K562 (cell line): ENCODE measurements around the gene ORM1. TPM values are rescaled to one million over a fixed set of nuclear protein-coding genes. Genes with fewer than 3 reads are reported as not detected.

Source experiments
- ATAC-seq: fragments of 200-7000 bp; cut with Tn5 transposase; 3 replicates; pipeline ENCODE4 v1.9.1; 2020; ENCODE audit warnings: moderate library complexity
- BruUV-seq: library from RNA; stranded (reverse); fragments of 400-500 nt; replicated peaks from 2 replicates; lab custom pipeline; 2021; lab: Mats Ljungman, UMichigan
- CTCF ChIA-PET: fragments of 300-600 bp; formaldehyde crosslinking; extraction: SDS; loops from one replicate; lab custom pipeline; 2021; ENCODE audit warnings: low intra/inter-chr PET ratio; lab: Yijun Ruan, JAX
- POLR2A ChIA-PET: fragments of 300-600, 350-650 bp; sonication (Branson Sonifier 250); formaldehyde crosslinking; extraction: SDS; loops from one replicate; lab custom pipeline; 2021; ENCODE audit warnings: antibody characterized with exemption, inconsistent platforms; lab: Yijun Ruan, JAX
- DNase-seq, 4 experiments: peaks; one replicate each; pipeline versions ENCODE4 v3.0.0 to v3.0.0-alpha.2; 2011 to 2018; ENCODE audit warnings: low spot score in 3 of 4, mixed read lengths in 3 of 4; ENCODE audit errors: extremely low read depth in 1 of 4
- FAIRE-seq: peaks from 2 replicates; lab custom pipeline; 2011; peaks lifted over from hg19 to GRCh38; lab: Jason Lieb, UNC
- H2AFZ ChIP-seq: 2 replicates; pipeline ENCODE4 v1.6.0; 2011; ENCODE audit warnings: low read depth, low read length, control low read depth, inconsistent platforms
- H3K27ac ChIP-seq: fragments of 200-600 bp; 3 replicates; pipeline ENCODE4 v1.8.0; 2011; ENCODE audit warnings: low read depth, mild to moderate bottlenecking, control low read depth, inconsistent platforms, low read length, moderate library complexity, mixed read lengths; ENCODE audit errors: extremely low read depth
- H3K27me3 ChIP-seq, 2 experiments: fragments of 300-600 bp in 1 of 2; 2 replicates in 1 of 2; 3 replicates in 1 of 2; pipeline versions ENCODE4 v1.6.0 to v1.8.0; 2011; ENCODE audit warnings: inconsistent platforms in 2 of 2, low read length in 2 of 2, mild to moderate bottlenecking in 1 of 2, mixed read lengths in 1 of 2, moderate library complexity in 1 of 2; ENCODE audit not compliant: control insufficient read depth in 2 of 2, insufficient read depth in 2 of 2
- H3K36me3 ChIP-seq: fragments of 300-600 bp; 3 replicates; pipeline ENCODE4 v1.8.0; 2011; ENCODE audit warnings: mild to moderate bottlenecking, low read length, inconsistent platforms; ENCODE audit not compliant: control insufficient read depth, insufficient read depth
- H3K4me1 ChIP-seq, 2 experiments: fragments of 200-600 bp in 1 of 2; replicated peaks in 1 of 2; 2 replicates in 1 of 2; 3 replicates in 1 of 2; pipeline versions ENCODE4 v1.5.1 to v1.8.0; 2011; ENCODE audit warnings: inconsistent platforms in 2 of 2, low read length in 2 of 2, mild to moderate bottlenecking in 1 of 2, mixed read lengths in 1 of 2, moderate library complexity in 1 of 2; ENCODE audit not compliant: control insufficient read depth in 2 of 2, insufficient read depth in 2 of 2
- H3K4me2 ChIP-seq: 2 replicates; pipeline ENCODE4 v1.6.1; 2011; ENCODE audit warnings: low read length, control low read depth, inconsistent platforms, mixed read lengths; ENCODE audit not compliant: insufficient read depth
- H3K4me3 ChIP-seq: fragments of 200-600 bp; sonication (generic), shearing (Covaris generic); 2 replicates; pipeline ENCODE4 v1.5.1; 2016; ENCODE audit warnings: control low read depth, inconsistent platforms
- H3K79me2 ChIP-seq: fragments of 200-600 bp; 3 replicates; pipeline ENCODE4 v1.8.0; 2011; ENCODE audit warnings: low read length, inconsistent platforms; ENCODE audit not compliant: control insufficient read depth, insufficient read depth
- H3K9ac ChIP-seq, 2 experiments: 2 replicates each; pipeline versions ENCODE4 v1.6.0 to v1.6.1; 2011; ENCODE audit warnings: low read depth in 2 of 2, low read length in 2 of 2, control low read depth in 1 of 2, inconsistent platforms in 1 of 2, mild to moderate bottlenecking in 1 of 2, mixed read lengths in 1 of 2; ENCODE audit not compliant: insufficient read depth in 1 of 2
- H3K9me1 ChIP-seq: one replicate; pipeline ENCODE4 v1.6.0; 2011; ENCODE audit warnings: inconsistent platforms, mild to moderate bottlenecking, low read length, moderate library complexity; ENCODE audit not compliant: control insufficient read depth, insufficient read depth
- H3K9me3 ChIP-seq: replicated peaks from 2 replicates; pipeline ENCODE4 v1.5.1; 2011; ENCODE audit warnings: low read depth, low read length, inconsistent platforms; ENCODE audit not compliant: control insufficient read depth, insufficient read depth
- H4K20me1 ChIP-seq: replicated peaks from 2 replicates; pipeline ENCODE4 v1.6.1; 2011; ENCODE audit warnings: low read length, inconsistent platforms, mixed read lengths; ENCODE audit not compliant: control insufficient read depth, insufficient read depth
- C11orf30 ChIP-seq: fragments of 450-650 bp; IDR thresholded peaks from 2 replicates; pipeline ENCODE4 v1.6.1; 2016; ENCODE audit warnings: low read depth, mild to moderate bottlenecking
- DDX20 ChIP-seq: fragments of 450-650 bp; IDR thresholded peaks from 2 replicates; pipeline ENCODE4 v1.6.1; 2016; ENCODE audit warnings: missing genetic modification characterization, low read depth, mild to moderate bottlenecking, missing compliant biosample characterization, moderate library complexity
- FOXP4 ChIP-seq: sonication (generic); formaldehyde crosslinking; IDR thresholded peaks from 2 replicates; pipeline ENCODE4 v1.8.0; 2022; ENCODE audit warnings: mild to moderate bottlenecking, missing genetic modification reagents, borderline replicate concordance
- LEF1 ChIP-seq: fragments of 450-650 bp; IDR thresholded peaks from 2 replicates; pipeline ENCODE4 v1.6.1; 2016; ENCODE audit warnings: mild to moderate bottlenecking
- SAP30 ChIP-seq: fragments of 200-600 bp; sonication (generic); IDR thresholded peaks from 2 replicates; pipeline ENCODE4 v1.6.1; 2012; ENCODE audit warnings: borderline replicate concordance, low read depth, mild to moderate bottlenecking, moderate library complexity, low read length, control low read depth, inconsistent platforms; ENCODE audit not compliant: insufficient read depth, poor library complexity, severe bottlenecking
- ZBTB12 ChIP-seq: fragments of 250-450 bp; sonication (Bioruptor Pico); IDR thresholded peaks from 2 replicates; pipeline ENCODE4 v1.4.0; 2020
- ZNF124 ChIP-seq: sonication (generic); formaldehyde crosslinking; IDR thresholded peaks from 2 replicates; pipeline ENCODE4 v1.8.1; 2022; ENCODE audit warnings: missing genetic modification reagents
- ZNF134 ChIP-seq: fragments of 250-450 bp; sonication (Bioruptor Pico); conservative IDR thresholded peaks from 2 replicates; pipeline ENCODE4 v1.4.0; 2020
- WGBS: fragments of 100-300 bp; shearing (Covaris generic); methylation state at CpG from one replicate; pipeline ENCODE4 v1.1.6; 2016; ENCODE audit warnings: low coverage, mixed read lengths; ENCODE audit not compliant: insufficient coverage; ENCODE audit errors: missing lambda C conversion rate; 5-methylcytosine and 5-hydroxymethylcytosine counted together
- in situ Hi-C: fragments of 300-500 bp; cut with MboI; formaldehyde crosslinking; loops from 4 replicates; pipeline ENCODE4 v1.15.0; 2018; ENCODE audit warnings: inconsistent platforms, mixed read lengths
- intact Hi-C: fragments of 100-400 bp; cut with micrococcal nuclease; formaldehyde crosslinking; loops from 2 replicates; pipeline ENCODE4 v1.14.2; 2022
- polyA plus RNA-seq, 8 experiments: library from polyadenylated mRNA; depleted of rRNA in 4 of 8; stranded (reverse) in 5 of 8; unstranded in 3 of 8; fragments of >200 nt; fragmentation: Nextera tagmentation in 2 of 8; fragmentation: Illumina TruSeq in 1 of 8; extraction: Ambion mirVana in 2 of 8; extraction: Trizol in 1 of 8; gene quantifications; 2 replicates each; pipeline versions ENCODE4 v1.2.1 to v1.2.3, GENCODE V29; 2011 to 2014; ENCODE audit warnings: inconsistent platforms in 1 of 8, missing spikeins in 1 of 8
- total RNA-seq, 7 experiments: library from RNA; depleted of rRNA in 6 of 7; stranded (reverse); fragments of >200 nt in 6 of 7; fragmentation: Illumina TruSeq in 2 of 7; extraction: Trizol in 2 of 7; gene quantifications; 2 replicates each; pipeline versions ENCODE4 v1.2.1 to v1.2.3, GENCODE V29; 2011 to 2021; ENCODE audit warnings: low replicate concordance in 1 of 7

The ORM1 gene
- total and polyA plus RNA-seq, 9 of the 15 experiments (the other 6 are each of a cell fraction or from before 2014, with no cell fraction given) = 2.9 TPM; not detected in 8

GRCh38 chr9:114276908-114277821, 45.7 kb upstream of the ORM1 start:
- Histone ChIP-seq H2AFZ (no peak overlapping the region), H3K4me3 (no peak overlapping the region), H3K9me1 (no peaks in the 10 kb centered on the region), H3K9ac (no peak overlapping the region), H3K9me3 (no peaks in the 10 kb centered on the region), H3K79me2 (no peaks in the 10 kb centered on the region), H3K4me1 (no peaks in the 10 kb centered on the region), H3K27me3 (peaks cover 18 to 63% of the 10 kb centered on the region in 2 experiments), H3K36me3 (no peaks in the 10 kb centered on the region), H4K20me1 (peaks cover 17% of the 10 kb centered on the region), H3K27ac (no peak overlapping the region), H3K4me2 (no peak overlapping the region)
- intact Hi-C loops (no loop called here), in situ Hi-C loops (no loop called here)
- ChIA-PET POLR2A (interaction anchor here (0.8 kb wide), 1 partner anchor 163 kb away, joined by 3 read pairs; no protein-coding TSS in a partner anchor), CTCF (no interaction called here)
- DNase-seq = no peak
- no peak for FAIRE-seq
- WGBS = under 1% methylated on average over 17 of the region's 18 CpGs
- ATAC-seq = no peak
- BruUV-seq = no TSS peak
- TF ChIP-seq LEF1 = no peak
- TF ChIP-seq SAP30 = no peak
- TF ChIP-seq ZNF134 (CRISPR knock-in tag) = no peak
- TF ChIP-seq ZBTB12 (CRISPR knock-in tag) = no peak
- no peak for TF ChIP-seq ZNF124 (CRISPR knock-in tag)
- no peak for TF ChIP-seq DDX20 (tag)
- no peak for TF ChIP-seq FOXP4 (CRISPR knock-in tag)
- no peak for TF ChIP-seq C11orf30
